HUDEP-2 (cell line): Measurements from ENCODE around the gene GALNT14.

Experiments
- DNase-seq, 76 experiments: peaks; one replicate each; lab custom pipeline; 2025; ENCODE audit not compliant: unreplicated experiment in 76 of 76; lab: John Stamatoyannopoulos, UW

GALNT14 gene

DNA sequence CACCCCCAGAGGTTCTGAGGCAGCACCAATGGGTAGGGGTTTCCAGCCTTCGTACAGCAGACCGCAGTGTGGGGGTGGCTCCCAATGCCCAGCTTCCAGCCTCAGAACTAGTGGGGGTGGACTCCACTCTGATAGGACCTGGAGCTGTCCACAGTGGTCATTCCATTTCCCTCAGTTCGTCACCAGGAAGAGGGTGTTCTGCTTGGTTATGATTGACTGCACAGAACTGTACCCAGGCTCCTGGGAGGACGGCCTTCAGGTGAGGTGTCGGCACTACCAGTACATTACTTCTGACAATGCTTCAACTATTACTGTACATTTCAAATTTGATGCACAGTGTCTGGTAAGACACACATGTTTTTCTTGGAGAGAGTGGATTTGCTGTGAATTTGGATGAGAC lies 180.6 kb downstream of the GALNT14 start:
- DNase-seq, result no peak

DNA sequence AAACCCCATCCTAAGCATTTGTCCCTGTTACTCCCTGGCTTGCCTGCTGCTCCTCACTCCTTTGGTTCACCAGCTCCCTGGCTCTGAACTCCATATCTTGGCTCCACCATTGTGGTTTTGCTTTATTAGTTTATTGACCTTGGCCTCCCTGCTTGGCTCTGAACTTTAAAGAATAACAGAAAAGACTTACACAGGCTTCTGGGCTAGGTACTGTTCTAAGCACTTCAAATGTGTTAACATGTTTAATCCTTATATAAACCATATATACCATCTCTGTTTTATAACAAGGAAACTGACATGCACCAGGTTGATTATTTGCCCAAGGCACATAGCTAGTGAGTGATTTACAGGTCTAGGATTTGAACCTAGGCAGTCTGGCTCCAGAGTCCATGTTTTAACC lies 181.2 kb downstream of the GALNT14 start:
- no peak for DNase-seq

DNA sequence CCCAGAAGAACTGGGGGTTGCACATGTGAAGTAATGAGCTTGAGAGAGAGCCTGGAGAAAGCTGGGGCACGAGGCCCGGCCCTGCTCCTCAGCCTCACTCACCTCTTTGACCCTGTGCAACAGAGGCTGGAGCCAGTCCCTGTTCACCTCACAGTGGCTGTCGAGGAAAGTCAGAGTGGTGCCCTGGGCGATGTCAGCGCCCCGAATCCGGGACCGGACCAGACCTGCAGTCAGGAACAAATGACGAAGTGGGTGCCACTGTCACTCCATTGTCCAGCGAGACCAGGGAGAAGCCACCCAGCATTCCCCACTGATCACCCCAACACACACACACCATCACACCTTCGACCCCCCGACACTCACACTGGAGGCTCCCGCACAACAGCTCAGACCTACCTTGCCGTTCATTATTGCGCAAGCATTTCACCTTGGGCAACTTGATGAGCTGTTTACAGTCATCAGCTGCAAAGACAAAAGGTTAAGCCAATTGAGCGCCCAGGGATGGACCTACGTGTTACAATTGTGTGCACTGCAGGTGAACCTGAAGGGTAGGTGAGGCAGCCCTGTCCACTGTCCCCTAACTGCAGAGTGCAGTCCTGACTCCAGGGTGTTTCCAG lies 182.6 kb downstream of the GALNT14 start:
- no peak for DNase-seq

DNA sequence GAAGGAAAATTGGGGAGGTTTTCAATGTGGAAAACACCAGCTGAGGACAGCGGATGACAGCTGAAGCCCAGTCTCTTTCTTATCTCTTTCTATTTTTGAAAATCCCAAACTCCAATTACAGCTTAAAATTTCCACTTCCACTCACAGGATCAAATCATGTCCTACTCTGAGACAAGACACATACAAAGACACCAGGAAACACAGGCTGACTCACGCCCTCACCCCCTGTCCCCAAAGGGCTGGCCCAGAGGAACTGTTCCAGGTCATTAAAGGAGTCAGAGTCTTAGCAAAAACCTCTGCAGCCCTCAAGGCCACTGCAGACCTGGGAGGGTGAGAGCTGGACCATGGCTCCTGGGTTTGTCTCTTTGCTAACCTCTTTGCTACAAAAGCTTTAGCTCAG lies 187.9 kb downstream of the GALNT14 start:
- DNase-seq, result no peak

DNA sequence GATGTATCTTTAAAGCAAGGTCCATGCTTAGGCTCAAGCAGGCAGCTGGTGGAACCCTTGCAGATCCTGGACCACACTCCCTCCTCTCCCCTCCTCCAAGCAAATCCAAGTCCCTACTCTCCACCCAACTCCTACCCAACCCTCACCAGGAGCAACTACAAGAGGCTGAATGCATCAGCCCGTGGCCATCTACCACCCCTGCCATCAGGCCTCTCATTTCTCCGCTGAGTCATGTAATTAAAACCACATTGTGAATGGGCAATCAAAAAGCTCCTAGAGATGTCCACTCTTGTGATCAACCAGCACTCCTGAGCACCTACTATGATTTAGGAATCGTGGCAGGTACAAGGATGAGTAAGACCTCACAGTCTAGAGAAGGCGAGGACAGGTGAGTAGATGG lies 188.8 kb downstream of the GALNT14 start:
- DNase-seq, result no peak

DNA sequence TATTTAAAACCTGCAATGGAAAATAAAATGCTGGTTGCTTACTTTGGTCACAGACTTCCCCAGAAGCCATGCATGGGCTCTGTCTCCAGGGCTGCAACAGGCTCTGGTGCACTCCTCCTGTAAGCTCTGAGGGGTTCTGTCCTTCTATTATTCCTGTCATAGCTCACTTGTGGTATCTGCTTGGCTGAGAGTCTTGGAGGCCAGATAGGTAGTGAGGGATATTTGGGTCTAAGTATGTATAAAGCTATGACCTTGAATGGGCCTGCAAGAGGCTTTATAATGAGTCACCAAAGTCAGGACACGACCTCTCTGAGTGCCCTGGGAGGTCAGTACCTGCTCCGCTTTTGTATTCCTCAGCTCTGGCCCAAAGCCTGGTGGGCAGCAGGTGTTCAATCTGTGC lies 189.4 kb downstream of the GALNT14 start:
- no peak for DNase-seq

DNA sequence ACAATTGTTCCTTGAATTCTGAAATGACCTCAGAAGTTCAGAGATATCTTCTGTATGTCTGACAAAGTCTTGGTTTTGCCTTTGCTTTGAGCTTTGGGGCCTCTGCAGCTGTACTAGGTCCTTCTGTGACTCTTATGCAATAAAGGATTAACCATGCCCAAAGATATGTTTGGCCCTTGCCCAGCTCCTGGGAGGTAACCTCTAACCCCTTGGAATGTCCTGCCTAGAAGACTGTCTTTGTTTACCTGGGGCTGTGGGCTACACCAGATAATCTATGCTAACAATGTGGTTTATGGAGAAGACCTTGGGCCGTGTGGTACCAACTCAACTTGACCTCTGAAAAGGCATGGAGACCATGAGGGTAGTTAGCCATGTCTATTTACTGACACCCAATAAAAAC lies 190.1 kb downstream of the GALNT14 start:
- DNase-seq, result no peak

DNA sequence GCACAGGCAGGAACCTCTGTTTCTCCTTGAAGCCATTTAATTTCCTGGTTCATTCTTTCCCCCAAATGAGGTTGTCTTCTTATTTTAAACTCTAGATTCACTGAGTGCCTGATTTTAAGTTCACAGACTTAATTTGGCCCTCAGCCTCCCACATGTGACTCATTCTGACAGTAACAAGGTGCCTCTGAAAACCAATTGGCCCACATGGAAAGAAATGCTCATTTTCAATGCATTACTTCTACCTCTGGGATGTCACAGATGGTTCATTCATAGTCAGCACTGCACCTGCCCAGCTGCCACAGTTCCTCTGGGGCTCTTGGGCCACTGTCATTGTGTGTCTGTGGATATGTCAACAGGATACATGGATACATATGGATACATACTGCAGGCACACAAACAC lies 190.6 kb downstream of the GALNT14 start:
- no peak for DNase-seq

DNA sequence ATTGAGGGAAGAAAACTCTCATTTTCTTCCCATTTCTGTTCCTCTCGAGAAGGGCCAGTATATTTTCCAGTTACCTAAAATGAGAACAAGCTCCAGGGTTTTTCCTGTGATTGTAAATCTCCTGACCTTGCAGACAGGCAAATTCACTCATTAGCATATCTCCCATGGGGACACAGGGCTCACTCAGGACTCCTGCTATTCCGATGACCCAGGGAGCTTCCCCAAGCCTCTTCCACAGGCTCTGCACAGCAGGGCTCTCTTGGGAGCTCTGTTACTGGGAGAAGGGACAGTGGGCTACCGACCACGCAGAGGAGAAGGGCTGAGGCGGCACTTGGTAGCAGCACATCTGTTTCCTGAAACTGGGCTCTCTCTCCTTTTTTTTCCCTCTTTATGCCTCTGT lies 195.8 kb downstream of the GALNT14 start:
- no peak for DNase-seq

DNA sequence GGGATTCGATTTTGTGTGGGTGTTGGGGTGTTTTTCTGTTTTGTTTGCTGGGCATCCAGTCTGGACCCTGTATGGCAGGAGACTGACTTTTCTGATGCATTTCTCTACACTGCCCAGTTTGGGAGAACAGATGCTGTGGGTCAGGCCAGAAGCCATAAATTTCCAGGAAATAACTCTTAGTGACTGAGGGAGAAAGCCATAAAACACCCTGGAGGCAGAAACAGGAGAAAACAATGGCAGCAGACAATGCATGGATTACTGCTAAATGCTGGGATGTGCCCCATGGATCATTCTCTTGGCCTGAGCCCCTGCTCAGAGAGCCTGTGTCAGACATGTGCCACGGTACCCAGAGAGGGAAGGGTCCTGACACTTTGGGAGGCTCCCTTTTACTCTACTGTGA lies 197.4 kb downstream of the GALNT14 start:
- no peak for DNase-seq

DNA sequence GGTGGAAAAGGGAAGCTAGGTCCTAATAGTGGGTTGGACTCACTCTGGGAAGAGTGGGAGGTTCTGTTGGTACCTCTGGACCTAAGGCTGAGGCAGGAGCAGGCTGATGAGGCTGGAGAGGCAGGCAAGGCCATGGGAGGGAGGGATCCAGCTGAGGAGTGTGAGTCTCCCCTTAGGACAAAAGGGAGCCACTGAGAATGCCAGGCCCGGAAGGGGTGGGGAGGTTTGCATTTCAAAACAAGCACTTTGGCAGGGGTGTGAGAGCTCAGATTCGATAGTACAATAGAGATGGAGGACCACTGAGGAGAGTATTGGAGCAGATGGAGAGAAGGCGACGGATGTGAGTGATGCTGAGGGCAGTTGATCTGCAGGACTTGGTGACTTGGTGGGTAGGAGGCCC lies 198.9 kb downstream of the GALNT14 start:
- DNase-seq, result no peak

DNA sequence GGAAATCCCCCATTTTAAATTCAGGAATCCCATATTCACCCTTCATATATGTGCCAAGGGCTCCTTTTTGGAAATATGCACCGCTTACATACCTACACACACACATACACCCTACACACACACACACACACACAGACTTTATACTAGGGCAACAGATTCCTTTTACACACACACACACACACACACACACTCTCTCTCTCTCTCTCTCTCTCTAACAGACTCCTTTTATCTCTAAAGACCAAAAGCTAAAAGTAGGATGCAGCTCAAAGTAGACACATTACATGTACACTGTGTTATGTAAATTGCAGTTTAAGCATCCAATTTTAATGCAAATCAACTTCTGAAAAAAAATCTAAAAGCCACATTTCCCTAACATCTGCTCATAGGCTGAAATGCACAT lies 200.0 kb downstream of the GALNT14 start:
- no peak for DNase-seq

DNA sequence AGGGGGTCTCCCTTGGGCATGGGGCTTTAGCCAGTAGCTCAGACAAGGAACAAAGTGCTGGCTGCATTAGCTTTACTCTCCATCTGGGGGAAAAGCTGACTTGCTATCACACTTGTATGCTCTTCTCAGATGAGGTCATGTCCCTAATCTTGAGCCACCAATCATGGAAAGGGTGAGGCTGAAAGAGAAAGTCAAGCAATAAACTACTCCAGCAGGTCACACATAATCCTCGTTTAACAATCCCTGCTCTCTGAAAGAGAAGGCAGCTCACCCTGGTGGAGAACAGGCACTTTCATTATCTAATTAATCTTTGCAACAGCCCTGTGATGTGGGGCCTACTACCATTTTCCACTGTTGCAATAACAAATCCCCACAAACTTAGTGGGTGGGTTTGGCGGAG lies 201.3 kb downstream of the GALNT14 start:
- DNase-seq, result no peak

DNA sequence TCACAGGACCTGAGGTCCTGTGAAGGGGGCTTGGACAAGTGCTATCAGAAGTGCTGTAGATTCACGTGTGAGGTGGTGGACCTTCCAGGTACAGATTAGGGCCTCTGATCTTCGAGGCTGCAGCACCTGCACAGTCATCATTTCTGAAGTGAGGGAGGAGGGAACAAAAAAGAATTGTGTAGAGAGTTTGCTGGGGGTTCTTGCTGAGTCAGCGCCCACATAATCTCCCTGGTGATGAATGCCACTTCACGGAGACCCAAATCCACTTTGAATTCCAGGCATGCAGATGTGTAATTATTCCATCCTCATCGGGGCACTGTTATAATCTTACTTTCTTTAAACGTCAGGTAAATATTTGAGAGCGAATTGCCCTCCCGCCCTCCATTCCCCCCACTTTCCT lies 202.4 kb downstream of the GALNT14 start:
- DNase-seq, result no peak

DNA sequence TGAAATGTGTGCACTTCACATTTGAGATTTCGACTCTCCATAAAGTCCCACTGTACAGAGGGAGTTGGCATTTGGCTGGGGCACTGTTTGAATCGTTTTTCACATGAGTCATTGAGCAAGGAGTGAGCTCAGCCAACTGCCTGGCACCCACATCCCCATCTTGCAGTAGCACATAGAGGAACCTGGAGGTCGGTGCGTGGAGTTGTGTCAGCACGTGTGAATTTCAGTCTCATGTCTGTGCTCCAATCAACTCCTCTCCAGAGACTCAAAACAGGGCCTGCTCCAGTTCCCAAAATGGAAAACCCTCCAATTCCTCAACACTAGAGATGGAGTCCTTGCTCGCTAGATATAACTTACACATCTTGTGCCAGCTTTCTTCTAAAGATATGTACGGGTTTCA lies 204.2 kb downstream of the GALNT14 start:
- no peak for DNase-seq

DNA sequence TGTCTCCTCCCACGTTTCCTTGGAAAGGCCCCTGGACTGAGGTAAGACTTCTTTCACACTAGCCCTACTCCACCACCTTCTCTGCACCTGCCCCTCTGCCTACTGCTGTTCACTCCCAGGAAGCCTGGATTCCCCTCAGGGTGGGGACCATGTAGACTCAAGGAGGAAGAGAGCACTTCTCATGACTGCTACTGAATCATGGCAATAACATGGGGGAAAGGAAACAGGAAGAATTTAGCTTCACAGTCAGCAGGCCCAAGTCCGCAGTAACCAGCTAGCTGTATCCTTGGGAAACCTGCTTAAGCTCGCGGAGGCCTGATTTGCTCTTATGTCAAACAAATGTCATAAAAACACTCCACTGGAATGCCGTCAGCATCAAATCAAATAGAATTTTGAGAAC lies 204.7 kb downstream of the GALNT14 start:
- no peak for DNase-seq

DNA sequence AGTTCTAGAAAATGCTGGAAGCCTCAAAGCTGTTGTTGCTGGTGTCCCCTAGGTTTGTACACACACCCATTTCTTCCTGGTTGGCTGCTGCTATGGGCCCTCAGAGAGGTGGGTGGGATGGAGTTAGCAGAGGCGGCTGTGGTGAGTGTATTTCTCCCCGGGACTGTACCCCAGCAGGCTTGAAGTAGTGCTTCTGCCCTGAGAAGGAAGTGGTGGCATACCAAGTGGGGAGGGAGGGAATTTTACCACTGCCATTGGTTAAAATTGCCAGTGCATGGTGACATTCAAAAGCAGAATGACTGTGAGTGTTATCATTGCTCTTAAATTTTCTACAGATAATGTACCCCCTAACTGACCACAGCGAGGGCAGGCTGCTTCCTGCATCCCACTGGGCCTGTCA lies 205.4 kb downstream of the GALNT14 start:
- DNase-seq, result no peak

DNA sequence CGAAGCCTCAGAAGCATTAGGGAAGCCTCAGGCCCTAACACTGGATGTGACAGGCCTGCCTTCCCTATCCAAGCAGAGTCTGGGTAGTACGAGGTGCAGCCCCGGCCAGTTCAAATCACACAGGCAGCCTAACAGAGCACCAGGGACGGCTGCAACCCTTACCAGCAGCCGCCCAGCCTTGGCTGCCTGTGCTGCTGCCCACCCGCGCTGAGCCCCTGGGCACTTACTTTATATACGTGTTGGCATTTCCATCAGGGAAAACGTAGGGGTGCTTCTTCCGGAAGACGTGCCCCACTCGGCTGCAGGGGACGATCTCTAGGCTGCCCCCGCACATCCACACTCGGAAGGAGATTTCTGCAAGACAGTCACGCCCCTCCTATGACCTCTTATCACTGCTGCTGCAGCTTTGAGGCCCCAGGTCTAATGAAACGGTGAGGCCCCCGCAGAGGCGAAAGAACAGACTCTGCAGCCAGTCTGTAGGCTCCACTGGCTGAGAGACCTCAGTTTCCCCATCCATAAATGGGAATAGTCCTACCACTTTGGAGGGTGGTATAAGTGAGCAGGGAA lies 206.3 kb downstream of the GALNT14 start:
- peak in 4 of 76 experiments; percentile 7 to 62 (median 12) for DNase-seq

DNA sequence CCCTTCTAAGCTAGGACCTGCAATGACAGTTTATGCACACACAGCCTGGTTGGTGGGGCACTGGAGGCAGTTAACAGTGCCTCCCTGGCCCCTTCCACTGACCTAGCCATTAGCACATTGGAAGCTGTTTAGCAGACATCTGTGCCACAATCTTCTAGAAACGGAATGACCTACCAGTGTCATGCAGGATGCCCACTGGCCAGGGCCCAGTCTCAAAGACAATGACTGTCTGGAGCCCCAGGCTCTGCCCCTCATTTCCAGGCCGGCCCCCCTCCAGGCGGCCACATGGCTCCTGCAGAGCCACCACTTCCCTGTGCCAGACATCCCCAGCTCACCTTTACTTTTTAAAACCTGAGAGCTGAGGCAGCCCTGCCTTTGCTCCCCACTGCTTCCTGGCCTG lies 207.5 kb downstream of the GALNT14 start:
- DNase-seq, result no peak

DNA sequence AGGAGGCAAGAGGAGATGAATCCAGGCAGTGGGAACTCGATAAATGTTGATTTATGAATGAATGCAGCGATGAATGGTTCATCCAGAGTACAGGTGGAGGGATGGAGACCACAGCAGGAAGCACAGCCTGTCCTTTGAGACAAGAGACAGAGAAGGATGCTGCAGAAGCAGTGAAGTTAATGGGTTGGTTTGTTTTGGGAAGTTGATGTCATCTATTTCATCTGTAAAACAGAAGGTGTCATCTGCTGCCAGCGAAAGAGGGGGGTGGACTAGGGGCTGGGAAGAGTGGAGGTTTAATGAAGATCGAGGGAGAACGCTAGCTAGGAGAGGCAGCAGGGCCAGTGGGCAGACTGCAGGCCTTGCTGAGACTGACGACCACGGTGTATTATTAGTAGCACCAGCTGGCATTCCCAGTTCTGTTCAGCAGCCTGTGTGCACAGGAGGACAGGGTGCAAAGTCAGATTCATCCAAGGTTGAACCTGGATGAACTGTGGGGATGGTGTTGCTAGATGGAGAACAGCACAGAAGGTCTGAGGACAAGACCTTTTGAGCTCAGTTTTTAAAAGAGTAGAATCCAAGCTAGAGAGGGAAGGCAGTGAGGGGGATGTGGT lies 210.7 kb downstream of the GALNT14 start:
- DNase-seq, result no peak

DNA sequence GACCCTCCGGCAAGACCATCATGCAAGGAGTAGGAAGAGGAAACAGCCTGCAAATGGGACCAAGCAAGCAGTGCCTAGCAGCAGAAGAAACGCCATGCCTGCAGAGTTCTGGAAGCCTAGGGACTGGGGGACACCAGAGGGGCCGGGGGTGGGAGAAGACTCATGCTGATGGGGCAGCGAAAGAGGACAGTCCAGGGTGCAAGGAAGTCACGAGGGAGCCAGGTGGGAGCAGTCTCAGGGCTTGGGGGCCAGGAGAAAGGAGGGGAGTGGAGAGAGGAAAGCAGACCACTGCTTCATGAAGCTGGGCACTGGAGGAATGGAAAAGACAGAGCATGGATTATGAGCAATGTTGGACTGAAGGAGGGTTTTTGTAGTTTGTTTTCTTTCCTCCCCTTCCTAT lies 211.6 kb downstream of the GALNT14 start:
- no peak for DNase-seq

DNA sequence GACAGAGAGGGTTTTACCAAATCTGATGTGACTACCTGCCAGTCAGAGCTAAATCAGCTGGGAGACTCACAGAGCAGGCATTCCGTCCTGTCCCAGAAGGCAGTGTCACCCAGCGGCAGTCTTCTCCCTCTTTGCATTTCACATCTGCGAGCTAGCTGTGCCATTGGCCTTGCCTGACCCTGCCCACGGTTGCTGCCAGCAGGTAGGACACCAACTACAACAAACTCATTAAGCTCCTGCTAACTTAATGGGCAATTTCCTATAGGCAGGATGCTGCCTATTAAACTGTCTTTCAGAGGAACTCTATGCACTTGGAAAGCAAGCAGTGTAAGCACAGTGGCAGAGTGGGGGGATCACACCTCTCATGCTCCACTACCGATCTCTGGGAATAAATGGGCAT lies 214.6 kb downstream of the GALNT14 start:
- no peak for DNase-seq

DNA sequence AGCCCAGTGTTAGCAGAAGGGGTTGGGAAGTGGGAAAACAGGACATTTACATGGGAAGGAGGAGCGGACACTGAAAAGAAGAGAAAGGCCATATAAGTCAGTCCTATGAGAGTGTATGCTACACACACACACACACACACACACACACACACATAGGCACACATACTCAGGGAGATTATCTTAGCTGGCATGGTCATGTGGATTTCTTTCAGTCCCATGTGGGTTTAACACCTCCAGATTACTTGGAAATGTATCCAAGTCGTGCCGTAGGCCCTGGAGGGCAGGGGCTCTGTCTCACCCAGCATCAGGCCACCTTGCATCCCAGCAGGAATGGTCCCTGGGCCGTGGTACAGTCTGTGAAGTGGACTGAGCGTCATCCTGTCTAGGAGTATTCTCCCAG lies 217.7 kb downstream of the GALNT14 start:
- DNase-seq, result no peak
